HuH-7 (cell line): ENCODE measurements around the gene IFI27L2.

Source experiments
- DNase-seq: peaks from one replicate; pipeline ENCODE4 v3.0.0; 2011; ENCODE audit warnings: low spot score

Gene IFI27L2

GRCh38 chr14:94123296-94123695, 6.1 kb downstream of the IFI27L2 start:
- DNase-seq = no peak

DNA sequence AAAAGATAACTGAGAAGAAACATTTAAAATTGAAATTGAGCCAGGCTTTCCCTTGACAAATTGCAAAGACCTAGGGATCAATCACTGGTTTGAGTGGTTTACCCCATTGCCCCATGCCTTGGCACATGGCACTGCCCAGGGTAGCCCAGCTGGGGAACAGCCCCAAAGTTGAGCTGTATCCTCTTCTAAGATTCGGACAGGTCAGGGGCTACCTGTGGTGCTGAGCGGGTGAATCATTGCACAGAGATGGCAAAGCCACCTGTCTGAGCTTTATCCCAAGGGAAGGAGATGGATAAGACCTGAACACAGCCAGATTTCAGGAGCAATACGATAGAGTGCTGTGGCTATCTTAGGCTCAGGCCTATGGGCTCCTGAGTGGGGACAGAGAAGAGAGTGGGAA, 7.0 kb downstream of the IFI27L2 start:
- DNase-seq = no peak

DNA sequence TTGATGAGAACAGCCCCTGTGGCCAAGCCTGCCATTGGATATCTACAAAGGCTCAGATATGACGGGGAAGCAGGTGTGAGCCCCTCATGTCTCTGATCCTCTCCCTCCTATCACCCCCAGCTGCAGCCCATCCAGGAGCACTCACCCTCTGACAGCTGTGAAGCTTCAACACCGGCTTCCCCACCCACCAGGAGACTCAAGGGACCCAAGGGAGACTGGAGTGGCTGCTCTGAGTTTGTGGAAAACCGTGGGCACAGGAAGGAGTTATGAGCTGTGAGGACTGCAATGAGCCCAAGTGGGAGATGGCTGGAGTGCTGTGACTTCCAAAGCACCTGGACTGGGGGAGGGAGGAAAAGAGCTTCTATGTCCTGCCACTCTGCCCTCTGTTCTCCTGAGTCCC, 7.9 kb downstream of the IFI27L2 start:
- DNase-seq = no peak

DNA sequence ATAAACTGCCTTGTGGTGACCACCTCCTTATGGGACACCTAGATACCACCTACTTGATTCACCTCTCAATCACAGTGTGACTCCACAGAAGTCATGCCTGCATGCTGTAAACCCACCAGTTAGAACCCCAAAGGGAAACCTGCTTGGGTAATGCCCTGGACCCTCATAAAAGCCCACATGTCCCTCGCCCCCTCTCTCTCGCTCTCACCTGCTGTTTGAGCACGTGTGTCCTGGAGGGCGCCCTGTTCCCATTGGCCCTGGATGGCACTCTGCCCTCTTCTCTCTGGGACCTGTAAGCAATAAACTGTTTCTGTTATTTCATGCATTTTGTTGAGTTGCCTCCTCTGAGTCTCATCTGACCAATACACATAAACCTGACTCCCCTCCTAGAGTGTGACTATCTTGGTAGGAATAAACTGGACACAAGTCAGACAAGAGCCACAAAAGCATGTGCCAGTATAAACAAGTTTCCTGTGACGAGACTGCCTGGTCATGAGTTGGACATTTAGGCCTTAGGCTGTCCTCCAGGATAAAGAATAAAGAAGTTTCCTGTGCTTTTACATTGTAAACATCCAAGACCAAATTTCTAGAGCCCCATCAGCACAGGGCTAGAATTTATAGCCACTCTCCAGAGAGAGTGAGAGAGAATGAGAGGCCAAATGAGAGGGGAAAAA, 8.6 kb downstream of the IFI27L2 start:
- no peak for DNase-seq

GRCh38 chr14:94119071-94119470, 10.3 kb downstream of the IFI27L2 start:
- DNase-seq = no peak

GRCh38 chr14:94117856-94118255, 11.5 kb downstream of the IFI27L2 start:
- no peak for DNase-seq

DNA sequence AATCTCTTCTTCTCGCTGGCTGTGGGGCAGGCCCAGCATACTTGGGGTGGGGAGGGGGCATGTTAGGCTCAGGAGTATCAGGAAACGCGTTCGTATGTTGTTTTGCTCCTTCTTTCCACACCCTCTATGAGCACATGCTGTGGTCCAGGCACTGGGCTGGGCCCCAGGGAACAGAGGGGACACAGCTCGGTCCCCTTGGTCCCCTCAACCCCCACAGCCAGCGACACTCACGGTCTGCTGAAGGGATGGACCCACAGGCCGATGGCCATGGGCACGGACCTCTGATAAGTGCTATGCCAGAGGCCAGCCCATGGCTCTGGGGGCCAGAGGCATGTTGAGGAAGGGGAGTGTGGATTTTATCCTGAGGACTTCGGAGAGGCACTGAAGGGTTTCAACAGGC, 12.7 kb downstream of the IFI27L2 start:
- no peak for DNase-seq

GRCh38 chr14:94115631-94116030, 13.8 kb downstream of the IFI27L2 start:
- no peak for DNase-seq

DNA sequence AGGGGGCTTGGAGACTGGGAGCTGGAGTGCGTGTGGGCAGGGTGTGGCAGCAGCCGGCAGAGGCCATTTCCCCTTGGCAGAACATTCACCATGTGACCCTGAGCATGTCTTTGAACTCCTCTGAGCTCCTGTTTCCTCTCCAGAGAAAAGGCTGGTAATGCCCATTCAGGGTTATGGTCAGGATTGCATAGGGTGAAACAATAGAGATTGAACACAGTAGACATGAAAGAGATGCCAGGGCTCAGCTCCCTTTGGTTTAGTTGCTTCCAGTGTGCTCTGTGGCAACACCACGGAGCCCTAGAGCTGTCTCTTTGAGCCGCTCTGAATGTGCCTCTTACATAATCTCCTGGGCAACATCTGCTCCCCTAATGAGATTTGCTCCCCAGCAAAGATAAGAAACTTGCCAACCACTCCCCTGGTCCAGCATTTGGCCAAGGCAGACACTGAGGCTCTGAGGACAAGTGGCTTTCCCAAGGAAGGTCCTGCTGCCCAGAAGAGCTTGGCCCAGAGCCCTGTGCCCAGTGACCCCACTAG, 14.3 kb downstream of the IFI27L2 start:
- DNase-seq = no peak

- no peak for DNase-seq
Observed at GRCh38 chr14:94114589-94115057, 14.8 kb downstream of the IFI27L2 start.

DNA sequence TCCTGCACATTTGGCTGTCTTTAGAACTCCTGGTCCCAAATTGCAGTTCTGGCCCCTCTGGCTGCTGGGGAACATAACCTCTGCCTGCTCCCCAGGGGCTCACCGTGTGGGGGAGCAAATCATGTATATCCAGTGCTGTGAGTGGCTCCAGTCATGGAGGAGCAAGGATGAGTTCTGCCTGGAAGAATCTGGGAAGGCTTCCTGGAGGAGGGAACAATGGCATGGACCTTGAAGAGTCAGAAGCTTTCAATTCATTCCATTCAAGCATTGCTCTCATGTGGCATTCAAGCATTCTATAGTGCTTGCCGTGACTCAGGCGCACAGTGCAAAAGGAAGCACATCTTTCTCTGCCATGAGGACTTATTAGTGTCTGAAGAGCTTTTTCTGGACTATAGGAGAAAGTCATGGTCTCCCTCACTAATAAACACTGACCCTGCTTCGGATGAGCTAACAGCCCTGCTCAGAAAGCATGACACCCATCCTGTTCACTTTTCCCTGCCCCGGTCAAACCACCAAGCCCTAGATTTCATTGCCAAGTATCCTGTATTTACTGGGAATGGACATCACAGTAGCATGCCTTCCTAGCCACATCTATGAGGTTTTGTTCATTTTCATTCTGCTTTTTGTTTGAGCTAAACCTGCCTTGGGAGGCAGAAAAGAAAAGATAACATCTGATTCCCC, 15.4 kb downstream of the IFI27L2 start:
- DNase-seq = no peak

GRCh38 chr14:94113490-94113889, 15.9 kb downstream of the IFI27L2 start:
- DNase-seq = no peak

- DNase-seq = no peak
Observed at GRCh38 chr14:94113073-94113472, 16.3 kb downstream of the IFI27L2 start.

DNA sequence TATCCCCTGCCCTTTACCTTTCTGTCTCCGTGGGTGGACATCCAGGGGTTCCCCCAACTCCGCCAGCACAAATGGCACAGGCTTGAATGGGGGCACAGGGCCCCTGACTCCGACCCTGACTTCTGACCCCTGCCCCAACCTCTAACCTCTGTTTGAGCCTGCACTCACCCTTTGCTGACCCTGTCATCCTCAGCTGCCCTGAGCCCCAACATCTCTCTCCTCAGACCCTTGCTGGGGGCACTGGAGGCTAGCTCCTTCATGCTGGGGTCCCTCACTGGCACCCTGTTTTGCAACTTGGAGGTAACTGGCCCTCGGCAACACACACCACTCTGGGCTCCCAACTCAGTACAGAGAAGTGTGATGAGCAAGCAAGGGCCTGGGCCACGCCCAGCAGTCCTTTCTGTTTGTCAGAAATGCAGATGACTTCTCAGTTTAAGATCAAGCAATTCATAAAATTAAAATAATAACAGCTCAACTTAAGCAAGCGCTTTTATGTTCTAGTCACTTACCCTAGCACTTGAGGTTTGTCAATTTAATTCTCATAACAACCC, 16.8 kb downstream of the IFI27L2 start:
- DNase-seq = no peak

- DNase-seq = no peak
Observed at GRCh38 chr14:94111276-94112095, 17.9 kb downstream of the IFI27L2 start.

GRCh38 chr14:94110552-94111181, 18.7 kb downstream of the IFI27L2 start, which contains the start of gene IFI27:
Gene IFI27 (plus strand): TSS chr14:94110736.
- no peak for DNase-seq

GRCh38 chr14:94109915-94110250, 19.5 kb downstream of the IFI27L2 start:
- DNase-seq = no peak

DNA sequence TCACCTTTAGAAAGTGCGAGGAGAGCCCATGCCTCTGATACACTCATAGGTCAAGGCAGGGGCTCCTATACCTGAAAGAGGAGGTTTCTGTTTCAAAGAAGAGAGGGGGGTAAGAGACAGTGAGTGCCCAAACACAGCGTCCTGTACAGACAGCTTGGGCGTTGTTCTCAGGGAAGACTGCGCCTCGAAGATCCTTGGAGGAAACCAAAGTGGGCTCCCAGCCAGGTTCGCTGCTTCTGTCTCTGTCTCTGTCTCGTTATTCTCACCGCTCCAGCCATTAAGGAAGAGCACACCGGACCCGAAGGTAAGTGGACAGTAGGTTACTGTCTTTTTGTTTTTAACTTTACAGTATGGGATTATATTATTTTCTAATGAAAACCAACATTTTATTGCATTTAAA, 24.7 kb downstream of the IFI27L2 start:
- no peak for DNase-seq

- DNase-seq = no peak
Observed at GRCh38 chr14:94103554-94104150, 25.8 kb downstream of the IFI27L2 start.

- peak; percentile 49 for DNase-seq
Observed at GRCh38 chr14:94102768-94103482, 26.5 kb downstream of the IFI27L2 start.

DNA sequence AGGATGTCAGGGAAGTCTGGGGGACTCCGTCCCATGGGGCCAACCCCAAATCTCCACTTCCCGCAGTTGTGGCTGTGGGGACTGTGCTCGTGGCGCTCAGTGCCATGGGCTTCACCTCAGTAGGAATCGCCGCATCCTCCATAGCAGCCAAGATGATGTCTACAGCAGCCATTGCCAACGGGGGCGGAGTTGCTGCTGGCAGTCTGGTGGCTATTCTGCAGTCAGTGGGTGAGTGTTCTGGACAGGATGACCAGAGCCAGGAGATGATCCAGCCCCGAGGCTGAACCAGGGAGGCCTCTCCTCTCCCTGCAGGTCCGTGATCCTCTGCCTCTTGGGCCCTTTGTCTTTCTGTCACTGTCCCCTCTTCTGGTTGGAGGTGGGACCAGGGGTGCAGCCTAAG, 27.7 kb downstream of the IFI27L2 start:
- DNase-seq = no peak
